NB4 (cell line): ENCODE data around the gene LRRC41.

ENCODE experiments used
- POLR2A ChIP-seq: IDR thresholded peaks from 2 replicates; pipeline ENCODE4 v1.6.1; 2011; ENCODE audit warnings: mild to moderate bottlenecking; ENCODE audit not compliant: insufficient read length; ENCODE audit errors: extremely low read depth
- TF ChIP-seq, protein P1 (sequence below): IDR thresholded peaks from one replicate; pipeline ENCODE4 v1.5.1; 2012; ENCODE audit warnings: low read depth, low read length
- TF ChIP-seq, protein P2 (sequence below): IDR thresholded peaks from 2 replicates; pipeline ENCODE4 v1.6.1; 2011; ENCODE audit warnings: low read depth, low read length

DNA sequence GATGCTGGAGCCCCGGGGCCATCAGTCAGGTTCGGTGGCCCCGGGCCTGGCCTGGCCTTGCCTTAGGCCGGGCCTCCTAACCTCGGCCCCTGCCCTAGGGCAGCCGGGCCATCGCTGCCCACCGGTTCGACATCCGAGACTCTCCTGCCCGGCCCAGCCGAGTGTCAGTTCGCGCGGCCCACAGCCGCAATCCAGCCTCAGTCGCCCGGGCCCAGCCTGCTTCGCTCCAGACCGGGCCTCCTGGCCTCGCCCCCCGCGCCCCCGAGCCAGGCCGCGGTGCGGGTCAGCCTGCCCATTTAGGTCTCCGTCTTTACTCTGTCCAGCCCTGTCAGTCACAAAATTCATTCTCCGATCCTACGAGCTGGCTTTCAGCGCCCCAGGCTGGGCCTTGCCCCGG, 777 bp downstream of the LRRC41 start:
- TF ChIP-seq, protein P1, sequence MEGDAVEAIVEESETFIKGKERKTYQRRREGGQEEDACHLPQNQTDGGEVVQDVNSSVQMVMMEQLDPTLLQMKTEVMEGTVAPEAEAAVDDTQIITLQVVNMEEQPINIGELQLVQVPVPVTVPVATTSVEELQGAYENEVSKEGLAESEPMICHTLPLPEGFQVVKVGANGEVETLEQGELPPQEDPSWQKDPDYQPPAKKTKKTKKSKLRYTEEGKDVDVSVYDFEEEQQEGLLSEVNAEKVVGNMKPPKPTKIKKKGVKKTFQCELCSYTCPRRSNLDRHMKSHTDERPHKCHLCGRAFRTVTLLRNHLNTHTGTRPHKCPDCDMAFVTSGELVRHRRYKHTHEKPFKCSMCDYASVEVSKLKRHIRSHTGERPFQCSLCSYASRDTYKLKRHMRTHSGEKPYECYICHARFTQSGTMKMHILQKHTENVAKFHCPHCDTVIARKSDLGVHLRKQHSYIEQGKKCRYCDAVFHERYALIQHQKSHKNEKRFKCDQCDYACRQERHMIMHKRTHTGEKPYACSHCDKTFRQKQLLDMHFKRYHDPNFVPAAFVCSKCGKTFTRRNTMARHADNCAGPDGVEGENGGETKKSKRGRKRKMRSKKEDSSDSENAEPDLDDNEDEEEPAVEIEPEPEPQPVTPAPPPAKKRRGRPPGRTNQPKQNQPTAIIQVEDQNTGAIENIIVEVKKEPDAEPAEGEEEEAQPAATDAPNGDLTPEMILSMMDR, result no peak
- no peak for TF ChIP-seq POLR2A
- TF ChIP-seq, protein P2, sequence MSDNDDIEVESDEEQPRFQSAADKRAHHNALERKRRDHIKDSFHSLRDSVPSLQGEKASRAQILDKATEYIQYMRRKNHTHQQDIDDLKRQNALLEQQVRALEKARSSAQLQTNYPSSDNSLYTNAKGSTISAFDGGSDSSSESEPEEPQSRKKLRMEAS, result no peak
